Fibroblast of mammary gland (primary cell): ENCODE measurements around the gene CNTNAP1.

ENCODE experiments used
- DNase-seq: peaks from one replicate; pipeline ENCODE4 v3.0.0-alpha.2; 2010; ENCODE audit warnings: low read depth
- H3K4me3 ChIP-seq: 2 replicates; pipeline ENCODE4 v1.5.1; 2011; ENCODE audit warnings: low read depth, mild to moderate bottlenecking, low read length, moderate library complexity; ENCODE audit not compliant: control insufficient read depth
- CTCF ChIP-seq: conservative IDR thresholded peaks from 2 replicates; pipeline ENCODE4 v1.5.1; 2011; ENCODE audit warnings: low read depth, low read length, inconsistent platforms; ENCODE audit not compliant: control insufficient read depth, insufficient read depth

CNTNAP1 gene

DNA sequence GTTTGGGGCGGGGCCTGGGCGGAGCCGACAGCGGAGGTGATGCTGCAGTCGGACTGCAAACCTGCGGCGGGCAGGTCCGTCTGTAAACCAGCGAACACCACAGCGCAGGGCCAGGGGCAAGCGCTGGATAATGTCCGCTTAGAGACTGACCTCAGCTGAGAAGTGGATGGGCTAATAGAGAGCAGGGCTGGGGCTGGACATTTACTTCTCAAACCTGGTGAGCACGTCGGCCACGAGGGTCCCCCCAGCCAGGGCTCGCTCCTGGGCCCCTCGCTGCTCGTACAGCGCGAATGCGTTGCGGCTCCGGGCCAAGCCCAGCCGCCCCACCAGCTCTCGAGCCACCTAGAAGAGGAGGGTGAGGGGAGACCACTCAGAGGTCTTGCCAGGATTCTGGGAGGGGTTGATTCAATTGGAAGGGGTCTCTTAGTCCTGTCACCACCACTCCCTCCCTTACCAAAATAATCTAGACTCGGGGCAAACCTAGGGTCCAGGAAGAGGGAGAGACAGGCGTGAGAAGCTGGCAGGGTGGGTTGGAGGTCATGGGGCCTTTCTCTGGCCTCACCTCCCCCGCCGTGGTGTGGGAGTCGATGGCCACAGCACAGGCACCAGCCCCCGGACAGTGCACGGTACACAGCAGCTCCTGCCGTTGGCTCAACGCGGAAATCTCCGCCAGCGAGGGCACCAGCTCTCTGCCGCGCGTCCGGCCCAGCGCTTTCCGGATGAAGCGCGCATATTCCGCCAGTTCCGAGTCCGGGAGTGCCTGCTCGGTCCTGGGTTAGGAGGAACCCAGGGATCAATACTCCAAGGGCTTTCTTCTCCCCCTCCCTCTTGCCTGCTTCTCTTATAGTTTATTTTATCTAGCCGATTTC, 11.3 kb upstream of the CNTNAP1 start:
- DNase-seq: no peak
- no peak for TF ChIP-seq CTCF
- no peak overlapping the region for H3K4me3 ChIP-seq

DNA sequence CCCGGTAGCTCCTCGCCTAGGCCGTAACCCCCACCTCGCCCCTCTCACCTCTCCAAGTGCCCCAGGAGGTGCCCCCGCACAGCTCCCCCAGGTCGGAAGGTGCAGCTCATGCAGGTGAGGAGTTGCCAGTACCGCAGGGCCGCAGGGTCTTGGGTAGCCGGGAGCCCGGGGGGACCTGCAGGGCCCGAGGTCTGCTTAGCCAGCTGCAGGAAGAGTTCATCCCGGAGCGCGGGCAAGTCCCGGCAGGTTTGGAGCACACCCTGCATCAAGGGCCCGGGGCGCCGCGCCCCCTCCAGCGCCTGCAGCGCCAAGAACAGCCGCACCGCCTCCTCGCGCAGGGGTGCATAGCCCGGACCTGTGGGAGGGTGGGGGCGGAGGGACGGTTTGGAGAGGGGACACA, 10.3 kb upstream of the CNTNAP1 start:
- no peak overlapping the region for H3K4me3 ChIP-seq
- no peak for TF ChIP-seq CTCF
- no peak for DNase-seq

GRCh38 chr17:42673266-42673884, 9.0 kb upstream of the CNTNAP1 start:
- no peak for DNase-seq
- no peak for TF ChIP-seq CTCF
- peak overlapping the region; percentile 83 for H3K4me3 ChIP-seq

DNA sequence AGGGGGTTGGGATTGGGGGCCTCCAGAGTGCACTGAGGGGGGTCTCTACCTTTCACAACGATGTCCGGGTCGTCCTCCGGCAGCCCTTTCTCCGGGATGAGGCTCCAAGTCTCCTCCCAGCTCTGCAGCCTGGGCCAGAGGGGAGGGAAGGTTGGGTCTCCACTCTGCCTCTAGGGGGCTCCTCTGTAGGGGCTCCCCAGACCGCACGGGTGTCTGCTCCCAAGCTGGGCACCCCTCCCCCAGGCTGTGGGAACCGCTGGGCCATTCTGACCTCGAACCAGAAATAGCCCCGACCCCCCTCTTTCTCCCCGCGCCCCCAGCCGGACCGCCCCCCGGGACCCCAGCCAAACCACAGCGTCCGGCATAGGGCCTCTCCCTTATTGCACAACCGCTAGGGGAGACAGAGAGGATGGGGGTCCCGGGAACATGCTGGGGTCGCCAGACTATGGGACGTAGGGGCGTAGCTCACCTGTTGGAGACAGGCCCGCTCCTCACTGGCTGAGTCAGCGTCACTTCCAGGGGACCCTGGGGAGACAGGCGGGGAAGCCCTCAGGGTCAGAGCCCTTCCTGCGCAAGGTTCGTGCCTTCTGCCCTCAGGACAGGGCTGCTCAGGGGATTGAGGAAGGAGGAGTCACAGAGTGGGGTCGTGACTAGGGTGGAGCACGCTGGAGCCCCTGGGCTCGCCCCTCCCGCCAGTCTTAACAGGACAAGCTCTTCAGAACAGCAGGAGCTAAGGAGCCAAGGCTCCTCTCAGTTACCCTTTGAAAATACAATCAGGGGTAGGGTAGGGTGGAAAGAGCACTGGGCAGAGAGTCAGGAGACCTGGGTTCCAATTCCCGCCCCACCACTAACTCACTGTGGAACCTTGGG, 8.2 kb upstream of the CNTNAP1 start:
- peak; percentile 66 for DNase-seq
- peak overlapping the region; percentile 83 for H3K4me3 ChIP-seq

GRCh38 chr17:42674755-42675347, 7.5 kb upstream of the CNTNAP1 start:
- DNase-seq: no peak
- peak overlapping the region; percentile 83 for H3K4me3 ChIP-seq
- no peak for TF ChIP-seq CTCF

More for the DNA sequence above, 8.2 kb upstream of the CNTNAP1 start:
- peak; percentile 52 for TF ChIP-seq CTCF

GRCh38 chr17:42675348-42675964, 6.9 kb upstream of the CNTNAP1 start:
- no peak for DNase-seq
- TF ChIP-seq CTCF: no peak
- H3K4me3 ChIP-seq: peak overlapping the region; percentile 83
